ENCODE data around the gene BCAS1. TPM values are rescaled to one million over a fixed set of nuclear protein-coding genes. Genes with fewer than 3 reads are reported as not detected.

BCAS1 gene
- total RNA-seq, 1 experiment from 2014 or later, result 1.2 TPM

- Mint-ChIP-seq H3K27ac (ENCODE audit: unreplicated experiment) (no peak overlapping the region), H3K4me3 (ENCODE audit: unreplicated experiment) (no peak overlapping the region), H3K4me1 (ENCODE audit: low read depth, unreplicated experiment) (no peaks in the 10 kb centered on the region), H3K36me3 (ENCODE audit: insufficient read depth, unreplicated experiment) (no peaks in the 10 kb centered on the region), H3K9me3 (ENCODE audit: unreplicated experiment) (no peaks in the 10 kb centered on the region), H3K27me3 (ENCODE audit: insufficient read depth, unreplicated experiment) (peaks cover 29% of the 10 kb centered on the region)
- no peaks in the 10 kb centered on the region for H3K36me3 ChIP-seq (ENCODE audit: control insufficient read depth, insufficient read depth, low read length)
- DNase-seq, result no peak
- H3K4me1 ChIP-seq, result no peaks in the 10 kb centered on the region
- CTCF ChIA-PET, result no interaction called here
- H3K27me3 ChIP-seq (replicated peaks; ENCODE audit: control insufficient read depth, insufficient read depth, low read length), result no peaks in the 10 kb centered on the region
- TF ChIP-seq CTCF (IDR thresholded peaks at IDR 0.05; ENCODE audit: insufficient read depth in 1 of 2, low read depth in 1 of 2, low read length in 1 of 2, severe bottlenecking in 1 of 2, unreplicated experiment in 1 of 2), result no peak
- BruUV-seq (replicated peaks), result no TSS peak
- H3K4me3 ChIP-seq (ENCODE audit: low read depth, low read length), result no peak overlapping the region
- H3K9me3 ChIP-seq, result peaks cover 4% of the 10 kb centered on the region
- POLR2A ChIA-PET, result no interaction called here
- intact Hi-C loops (cut with micrococcal nuclease; ENCODE audit: unreplicated experiment), result loop anchor here (5.0 kb wide), 1 partner anchor 68 kb away; no protein-coding TSS in a partner anchor
These were observed 76.3 kb downstream of the BCAS1 start for GRCh38 chr20:53994088-53994487.

- Histone ChIP-seq H3K9me3 (no peaks in the 10 kb centered on the region; the same call in 1 of the 2 replicates), H3K36me3 (ENCODE audit: control insufficient read depth, insufficient read depth, low read length) (no peaks in the 10 kb centered on the region), H3K27me3 (replicated peaks; ENCODE audit: control insufficient read depth, insufficient read depth, low read length) (no peaks in the 10 kb centered on the region), H3K4me3 (ENCODE audit: low read depth, low read length) (no peak overlapping the region), H3K4me1 (no peaks in the 10 kb centered on the region)
- no peak overlapping the region for H3K27ac Mint-ChIP-seq (ENCODE audit: unreplicated experiment)
- intact Hi-C loops (cut with micrococcal nuclease; ENCODE audit: unreplicated experiment), result loop anchor here (5.0 kb wide), 1 partner anchor 69 kb away; no protein-coding TSS in a partner anchor
- H3K4me1 Mint-ChIP-seq (ENCODE audit: low read depth, unreplicated experiment), result no peaks in the 10 kb centered on the region
- no peak overlapping the region for H3K4me3 Mint-ChIP-seq (ENCODE audit: unreplicated experiment)
- no peaks in the 10 kb centered on the region for H3K9me3 Mint-ChIP-seq (ENCODE audit: unreplicated experiment)
- TF ChIP-seq CTCF (IDR thresholded peaks at IDR 0.05; ENCODE audit: insufficient read depth in 1 of 2, low read depth in 1 of 2, low read length in 1 of 2, severe bottlenecking in 1 of 2, unreplicated experiment in 1 of 2), result no peak
- no peaks in the 10 kb centered on the region for H3K36me3 Mint-ChIP-seq (ENCODE audit: insufficient read depth, unreplicated experiment)
- no TSS peak for BruUV-seq (replicated peaks)
- POLR2A ChIA-PET, result no interaction called here
- H3K27me3 Mint-ChIP-seq (ENCODE audit: insufficient read depth, unreplicated experiment), result peaks cover 33% of the 10 kb centered on the region
- CTCF ChIA-PET, result no interaction called here
- no peak for DNase-seq
These were observed 77.1 kb downstream of the BCAS1 start for GRCh38 chr20:53993310-53993709.

GRCh38 chr20:53990768-53991450, 79.5 kb downstream of the BCAS1 start:
- CTCF ChIA-PET, result interaction anchor here (0.6 kb wide), 1 partner anchor 11 kb away, joined by 4 read pairs; no protein-coding TSS in a partner anchor

More at GRCh38 chr20:53990768-53991450, 79.5 kb downstream of the BCAS1 start:
- H3K36me3 Mint-ChIP-seq (ENCODE audit: insufficient read depth, unreplicated experiment), result no peaks in the 10 kb centered on the region
- TF ChIP-seq CTCF (IDR thresholded peaks at IDR 0.05; ENCODE audit: insufficient read depth in 1 of 2, low read depth in 1 of 2, low read length in 1 of 2, severe bottlenecking in 1 of 2, unreplicated experiment in 1 of 2), result no peak
- BruUV-seq (replicated peaks), result no TSS peak
- no peak overlapping the region for H3K4me3 Mint-ChIP-seq (ENCODE audit: unreplicated experiment)
- H3K4me1 Mint-ChIP-seq (ENCODE audit: low read depth, unreplicated experiment), result no peaks in the 10 kb centered on the region
- H3K27ac Mint-ChIP-seq (ENCODE audit: unreplicated experiment), result no peak overlapping the region
- no peak overlapping the region for H3K4me3 ChIP-seq (ENCODE audit: low read depth, low read length)
- no peaks in the 10 kb centered on the region; the same call in 1 of the 2 replicates for H3K9me3 ChIP-seq
- H3K27me3 Mint-ChIP-seq (ENCODE audit: insufficient read depth, unreplicated experiment), result peaks cover 32% of the 10 kb centered on the region
- DNase-seq, result no peak
- POLR2A ChIA-PET, result no interaction called here
- H3K4me1 ChIP-seq, result no peaks in the 10 kb centered on the region
- no peaks in the 10 kb centered on the region for H3K9me3 Mint-ChIP-seq (ENCODE audit: unreplicated experiment)
- H3K27me3 ChIP-seq (replicated peaks; ENCODE audit: control insufficient read depth, insufficient read depth, low read length), result no peaks in the 10 kb centered on the region
- H3K36me3 ChIP-seq (ENCODE audit: control insufficient read depth, insufficient read depth, low read length), result no peaks in the 10 kb centered on the region
- intact Hi-C loops (cut with micrococcal nuclease; ENCODE audit: unreplicated experiment), result loop anchor here (5.0 kb wide), 1 partner anchor 71 kb away; no protein-coding TSS in a partner anchor
